DLD1 (cell line): ENCODE results near the gene ADAMTSL5.

ENCODE experiments used
- in situ Hi-C: cut with HindIII; loops from 2 replicates; pipeline ENCODE4 v1.10.0; 2017; ENCODE audit warnings: low sequenced_read_pairs

ADAMTSL5 gene

GRCh38 chr19:1468274-1468820, 44.5 kb downstream of the ADAMTSL5 start:
- in situ Hi-C loops: no loop called here

- in situ Hi-C loops: no loop called here
Observed at GRCh38 chr19:1467490-1468273, 45.1 kb downstream of the ADAMTSL5 start.

- in situ Hi-C loops: no loop called here
Observed at GRCh38 chr19:1467215-1467489, 45.7 kb downstream of the ADAMTSL5 start.

- in situ Hi-C loops: no loop called here
Observed at GRCh38 chr19:1466461-1467214, 46.2 kb downstream of the ADAMTSL5 start.

- in situ Hi-C loops: no loop called here
Observed at GRCh38 chr19:1466018-1466460, 46.8 kb downstream of the ADAMTSL5 start.

GRCh38 chr19:1465191-1466016, 47.4 kb downstream of the ADAMTSL5 start:
- in situ Hi-C loops: no loop called here

- in situ Hi-C loops: no loop called here
Observed at GRCh38 chr19:1461862-1462261, 51.0 kb downstream of the ADAMTSL5 start.

- in situ Hi-C loops: no loop called here
Observed at GRCh38 chr19:1460033-1460995, 52.5 kb downstream of the ADAMTSL5 start.

- in situ Hi-C loops: no loop called here
Observed at GRCh38 chr19:1459479-1459878, 53.3 kb downstream of the ADAMTSL5 start.

- in situ Hi-C loops: no loop called here
Observed at GRCh38 chr19:1457892-1458291, 54.9 kb downstream of the ADAMTSL5 start.

GRCh38 chr19:1457031-1457739, 55.6 kb downstream of the ADAMTSL5 start:
- in situ Hi-C loops: no loop called here

- in situ Hi-C loops: no loop called here
Observed at GRCh38 chr19:1456121-1456900, 56.5 kb downstream of the ADAMTSL5 start.

GRCh38 chr19:1455336-1456120, 57.3 kb downstream of the ADAMTSL5 start:
- in situ Hi-C loops: no loop called here
